Measurements from ENCODE around the gene TLDC2. TPM values are rescaled to one million over a fixed set of nuclear protein-coding genes. Genes with fewer than 3 reads are reported as not detected.
"Not testable (repeated sequence)": the region's sequence is repeated elsewhere in the genome, so short reads cannot be mapped to it uniquely, and the experiment has no call there.

Gene TLDC2
- total RNA-seq, 1 donor from 2014 or later, result 0.34 TPM

- H3K27me3 Mint-ChIP-seq, result no peaks in the 10 kb centered on the region
- H3K27ac Mint-ChIP-seq, result no peak overlapping the region
- no peaks in the 10 kb centered on the region for H3K9me3 Mint-ChIP-seq (ENCODE audit: low read depth)
- no peak for DNase-seq (ENCODE audit: low spot score, unreplicated experiment)
- no peak for TF ChIP-seq CTCF (IDR thresholded peaks at IDR 0.05; ENCODE audit: unreplicated experiment)
- H3K4me1 Mint-ChIP-seq (ENCODE audit: low read depth), result peaks cover 2% of the 10 kb centered on the region
- H3K4me3 Mint-ChIP-seq (ENCODE audit: low read depth), result no peak overlapping the region
- H3K36me3 Mint-ChIP-seq (ENCODE audit: insufficient read depth), result peaks cover 2% of the 10 kb centered on the region
Observed at GRCh38 chr20:36890586-36890985, 14.6 kb downstream of the TLDC2 start.

GRCh38 chr20:36891211-36891610 lies 15.3 kb downstream of the TLDC2 start:
- Mint-ChIP-seq H3K27ac (no peak overlapping the region), H3K4me3 (ENCODE audit: low read depth) (no peak overlapping the region), H3K4me1 (ENCODE audit: low read depth) (peaks cover 2% of the 10 kb centered on the region), H3K36me3 (ENCODE audit: insufficient read depth) (peaks cover 2% of the 10 kb centered on the region), H3K27me3 (no peaks in the 10 kb centered on the region), H3K9me3 (ENCODE audit: low read depth) (no peaks in the 10 kb centered on the region)
- TF ChIP-seq CTCF (IDR thresholded peaks at IDR 0.05; ENCODE audit: unreplicated experiment), result no peak
- DNase-seq (ENCODE audit: low spot score, unreplicated experiment), result no peak

DNA sequence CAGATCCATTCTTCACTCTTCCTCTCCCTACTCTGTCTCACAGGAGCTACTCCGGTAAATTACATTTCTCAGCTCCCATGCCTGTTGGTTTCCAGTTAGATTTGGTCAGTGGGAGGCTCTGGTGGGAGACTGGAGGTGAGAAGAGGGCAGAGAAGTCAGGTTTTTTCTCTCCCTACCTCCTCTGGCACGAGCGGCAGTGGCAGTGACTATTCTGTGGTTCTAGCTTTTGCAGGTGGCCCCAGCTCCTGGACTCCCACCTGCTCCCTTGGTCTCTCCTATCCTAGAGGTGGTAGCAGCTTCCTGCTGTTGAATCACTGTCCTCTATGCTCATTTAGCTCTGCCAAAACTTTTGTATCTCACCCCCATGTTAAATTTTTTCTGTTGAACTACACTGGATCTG lies 17.9 kb downstream of the TLDC2 start:
- no peaks in the 10 kb centered on the region for H3K9me3 Mint-ChIP-seq (ENCODE audit: low read depth)
- no peaks in the 10 kb centered on the region for H3K4me1 Mint-ChIP-seq (ENCODE audit: low read depth)
- H3K4me3 Mint-ChIP-seq (ENCODE audit: low read depth), result no peak overlapping the region
- DNase-seq (ENCODE audit: low spot score, unreplicated experiment), result no peak
- no peak for TF ChIP-seq CTCF (IDR thresholded peaks at IDR 0.05; ENCODE audit: unreplicated experiment)
- H3K27ac Mint-ChIP-seq, result no peak overlapping the region
- H3K27me3 Mint-ChIP-seq, result no peaks in the 10 kb centered on the region
- H3K36me3 Mint-ChIP-seq (ENCODE audit: insufficient read depth), result peaks cover 2% of the 10 kb centered on the region

GRCh38 chr20:36895036-36895435 lies 19.1 kb downstream of the TLDC2 start:
- Mint-ChIP-seq H3K9me3 (ENCODE audit: low read depth) (no peaks in the 10 kb centered on the region), H3K27ac (no peak overlapping the region), H3K4me3 (ENCODE audit: low read depth) (no peak overlapping the region), H3K4me1 (ENCODE audit: low read depth) (no peaks in the 10 kb centered on the region), H3K36me3 (ENCODE audit: insufficient read depth) (peaks cover 2% of the 10 kb centered on the region), H3K27me3 (no peaks in the 10 kb centered on the region)
- no peak for DNase-seq (ENCODE audit: low spot score, unreplicated experiment)
- TF ChIP-seq CTCF (IDR thresholded peaks at IDR 0.05; ENCODE audit: unreplicated experiment), result no peak

DNA sequence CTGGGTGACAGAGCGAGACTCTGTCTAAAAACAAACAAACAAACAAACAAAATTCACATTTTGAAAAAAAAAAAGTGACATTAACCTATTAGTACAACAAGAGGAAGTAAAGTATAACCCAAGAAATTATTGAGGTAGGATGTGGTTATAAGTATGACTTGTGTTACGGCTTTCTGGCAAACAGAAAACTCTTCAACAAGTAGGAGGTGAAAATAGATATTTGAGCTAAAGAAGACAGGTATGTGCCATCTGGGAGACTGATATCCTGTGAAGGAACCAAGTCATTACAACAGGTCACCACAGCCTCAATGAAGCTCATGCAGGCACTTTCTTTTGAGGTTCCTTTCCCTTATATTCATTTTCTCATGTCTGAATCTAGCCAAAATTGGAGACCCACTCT lies 28.8 kb downstream of the TLDC2 start:
- Mint-ChIP-seq H3K27me3 (no peaks in the 10 kb centered on the region), H3K4me1 (ENCODE audit: low read depth) (no peaks in the 10 kb centered on the region), H3K36me3 (ENCODE audit: insufficient read depth) (peaks cover 7% of the 10 kb centered on the region), H3K9me3 (ENCODE audit: low read depth) (no peaks in the 10 kb centered on the region), H3K27ac (no peak overlapping the region), H3K4me3 (ENCODE audit: low read depth) (no peak overlapping the region)
- no peak for DNase-seq (ENCODE audit: low spot score, unreplicated experiment)
- no peak for TF ChIP-seq CTCF (IDR thresholded peaks at IDR 0.05; ENCODE audit: unreplicated experiment)

GRCh38 chr20:36905566-36905965 lies 29.6 kb downstream of the TLDC2 start:
- not testable (repeated sequence) for H3K36me3 Mint-ChIP-seq (ENCODE audit: insufficient read depth)

DNA sequence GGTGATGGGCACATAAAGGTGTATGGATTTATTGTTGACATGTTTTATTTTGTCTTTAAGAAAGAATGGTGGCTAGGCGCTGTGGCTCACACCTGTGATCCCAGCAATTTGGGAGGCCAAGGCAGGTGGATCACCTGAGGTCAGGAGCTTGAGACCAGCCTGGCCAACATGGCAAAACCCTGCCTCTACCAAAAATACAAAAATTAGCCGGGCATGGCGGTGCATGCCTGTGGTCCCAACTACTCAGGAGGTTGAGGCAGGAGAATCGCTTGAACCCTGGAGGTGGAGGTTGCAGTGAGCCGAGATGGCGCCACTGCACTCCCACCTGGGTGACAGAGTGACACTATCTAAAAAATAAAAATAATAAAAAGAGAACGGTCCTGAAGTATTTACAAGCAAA lies 30.1 kb downstream of the TLDC2 start:
- not testable (repeated sequence) for H3K27me3 Mint-ChIP-seq; H3K27ac Mint-ChIP-seq; DNase-seq (ENCODE audit: low spot score, unreplicated experiment); H3K4me1 Mint-ChIP-seq (ENCODE audit: low read depth); H3K36me3 Mint-ChIP-seq (ENCODE audit: insufficient read depth); H3K4me3 Mint-ChIP-seq (ENCODE audit: low read depth); H3K9me3 Mint-ChIP-seq (ENCODE audit: low read depth)

More at GRCh38 chr20:36905566-36905965, 29.6 kb downstream of the TLDC2 start:
- not testable (repeated sequence) for H3K4me1 Mint-ChIP-seq (ENCODE audit: low read depth); H3K4me3 Mint-ChIP-seq (ENCODE audit: low read depth); H3K27me3 Mint-ChIP-seq; DNase-seq (ENCODE audit: low spot score, unreplicated experiment); H3K27ac Mint-ChIP-seq; H3K9me3 Mint-ChIP-seq (ENCODE audit: low read depth)
